Neural cell (in vitro differentiated cells): ENCODE data around the gene HEBP2.

Experiments used
- MXI1 ChIP-seq: fragments of 450-650 bp; conservative IDR thresholded peaks from 2 replicates; pipeline ENCODE4 v1.6.1; 2014; ENCODE audit warnings: antibody characterized with exemption, mild to moderate bottlenecking; ENCODE audit not compliant: poor library complexity, severe bottlenecking
- TF ChIP-seq, protein P1 (sequence below): fragments of 450-650 bp; IDR thresholded peaks from 2 replicates; pipeline ENCODE4 v1.5.1; 2014; ENCODE audit warnings: antibody characterized with exemption, mild to moderate bottlenecking, moderate library complexity; ENCODE audit not compliant: poor library complexity, severe bottlenecking

- no peak for TF ChIP-seq MXI1
- TF ChIP-seq, protein P1, sequence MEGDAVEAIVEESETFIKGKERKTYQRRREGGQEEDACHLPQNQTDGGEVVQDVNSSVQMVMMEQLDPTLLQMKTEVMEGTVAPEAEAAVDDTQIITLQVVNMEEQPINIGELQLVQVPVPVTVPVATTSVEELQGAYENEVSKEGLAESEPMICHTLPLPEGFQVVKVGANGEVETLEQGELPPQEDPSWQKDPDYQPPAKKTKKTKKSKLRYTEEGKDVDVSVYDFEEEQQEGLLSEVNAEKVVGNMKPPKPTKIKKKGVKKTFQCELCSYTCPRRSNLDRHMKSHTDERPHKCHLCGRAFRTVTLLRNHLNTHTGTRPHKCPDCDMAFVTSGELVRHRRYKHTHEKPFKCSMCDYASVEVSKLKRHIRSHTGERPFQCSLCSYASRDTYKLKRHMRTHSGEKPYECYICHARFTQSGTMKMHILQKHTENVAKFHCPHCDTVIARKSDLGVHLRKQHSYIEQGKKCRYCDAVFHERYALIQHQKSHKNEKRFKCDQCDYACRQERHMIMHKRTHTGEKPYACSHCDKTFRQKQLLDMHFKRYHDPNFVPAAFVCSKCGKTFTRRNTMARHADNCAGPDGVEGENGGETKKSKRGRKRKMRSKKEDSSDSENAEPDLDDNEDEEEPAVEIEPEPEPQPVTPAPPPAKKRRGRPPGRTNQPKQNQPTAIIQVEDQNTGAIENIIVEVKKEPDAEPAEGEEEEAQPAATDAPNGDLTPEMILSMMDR = no peak
Measured at GRCh38 chr6:138405816-138406413, 1.9 kb downstream of the HEBP2 start.
